Breast epithelium (tissue), 3 donors: ENCODE results near the gene NAA15.

Experiments used
- CTCF ChIP-seq, 3 donors: fragments of 450-650 bp; IDR thresholded peaks; one replicate each; pipeline ENCODE4 v1.5.1; 2016 to 2017; ENCODE audit warnings: antibody characterized with exemption in 3 of 3, mild to moderate bottlenecking in 3 of 3, moderate library complexity in 3 of 3
- POLR2AphosphoS5 ChIP-seq, 3 donors: sonication (generic); formaldehyde crosslinking; IDR thresholded peaks; one replicate each; pipeline ENCODE4 v1.6.1; 2017; ENCODE audit warnings: antibody characterized with exemption in 3 of 3

- TF ChIP-seq POLR2AphosphoS5 (IDR thresholded peaks at IDR 0.05) (no peak), CTCF (IDR thresholded peaks at IDR 0.05) (no peak)
Observed at GRCh38 chr4:139329665-139330200, 28.4 kb downstream of the NAA15 start.
